GM12875 (cell line): ENCODE data around the gene SGMS2.

Source experiments
- H3K4me3 ChIP-seq: one replicate; pipeline ENCODE4 v1.5.1; 2011; ENCODE audit warnings: low read depth, low read length, control low read depth
- TF ChIP-seq, protein P1 (sequence below): IDR thresholded peaks from 2 replicates; pipeline ENCODE4 v1.5.1; 2011; ENCODE audit warnings: low read depth, mild to moderate bottlenecking, control low read depth, inconsistent platforms, low read length, moderate library complexity, borderline replicate concordance; ENCODE audit not compliant: insufficient read depth

SGMS2 gene

DNA sequence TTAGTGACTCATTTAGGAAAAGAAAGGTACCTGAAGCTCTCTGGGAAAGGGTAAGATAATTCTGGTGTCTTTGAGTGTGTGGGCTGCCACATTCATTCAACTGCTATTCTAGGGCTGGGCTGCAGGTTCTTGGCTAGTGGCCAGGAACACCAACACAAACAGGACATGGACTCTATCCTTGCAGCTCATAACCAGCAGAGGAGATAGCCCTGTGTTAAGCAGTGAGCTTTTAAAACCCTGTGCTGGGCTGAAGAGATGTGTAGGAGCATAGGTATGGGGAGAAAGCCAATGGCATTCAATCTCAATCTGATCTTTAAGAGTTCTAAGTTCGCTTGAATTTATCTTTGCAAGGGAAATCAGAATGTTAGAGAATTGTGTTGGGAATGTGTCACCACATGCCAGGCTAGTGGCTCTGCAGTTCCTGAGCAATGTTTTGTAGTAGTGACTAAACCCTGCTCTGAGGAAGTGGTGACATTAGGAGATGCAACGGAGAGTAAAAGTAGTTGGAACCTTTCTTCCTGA, 39.2 kb downstream of the SGMS2 start:
- TF ChIP-seq, protein P1, sequence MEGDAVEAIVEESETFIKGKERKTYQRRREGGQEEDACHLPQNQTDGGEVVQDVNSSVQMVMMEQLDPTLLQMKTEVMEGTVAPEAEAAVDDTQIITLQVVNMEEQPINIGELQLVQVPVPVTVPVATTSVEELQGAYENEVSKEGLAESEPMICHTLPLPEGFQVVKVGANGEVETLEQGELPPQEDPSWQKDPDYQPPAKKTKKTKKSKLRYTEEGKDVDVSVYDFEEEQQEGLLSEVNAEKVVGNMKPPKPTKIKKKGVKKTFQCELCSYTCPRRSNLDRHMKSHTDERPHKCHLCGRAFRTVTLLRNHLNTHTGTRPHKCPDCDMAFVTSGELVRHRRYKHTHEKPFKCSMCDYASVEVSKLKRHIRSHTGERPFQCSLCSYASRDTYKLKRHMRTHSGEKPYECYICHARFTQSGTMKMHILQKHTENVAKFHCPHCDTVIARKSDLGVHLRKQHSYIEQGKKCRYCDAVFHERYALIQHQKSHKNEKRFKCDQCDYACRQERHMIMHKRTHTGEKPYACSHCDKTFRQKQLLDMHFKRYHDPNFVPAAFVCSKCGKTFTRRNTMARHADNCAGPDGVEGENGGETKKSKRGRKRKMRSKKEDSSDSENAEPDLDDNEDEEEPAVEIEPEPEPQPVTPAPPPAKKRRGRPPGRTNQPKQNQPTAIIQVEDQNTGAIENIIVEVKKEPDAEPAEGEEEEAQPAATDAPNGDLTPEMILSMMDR, result no peak

DNA sequence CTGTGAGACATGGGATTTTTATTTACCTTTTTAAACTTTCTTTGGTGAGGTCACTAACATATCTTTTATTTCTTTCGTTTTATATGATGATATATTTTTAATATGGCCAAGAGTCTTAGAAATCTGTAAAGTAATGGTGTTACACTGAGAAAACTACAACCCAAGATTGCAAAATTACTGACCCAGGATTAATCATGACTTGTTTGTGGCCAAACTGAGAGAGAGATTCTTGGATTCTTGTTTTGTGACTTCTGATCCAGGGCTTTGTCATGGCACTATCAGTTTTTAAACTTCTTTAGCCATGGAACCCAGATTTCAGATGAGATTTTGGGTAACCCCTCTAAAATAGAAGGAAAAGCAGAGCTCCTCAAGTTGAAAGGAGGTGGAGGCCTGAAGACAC, 42.0 kb downstream of the SGMS2 start:
- TF ChIP-seq, protein P1, result no peak

More for the DNA sequence above, 39.2 kb downstream of the SGMS2 start:
- no peak overlapping the region for H3K4me3 ChIP-seq

DNA sequence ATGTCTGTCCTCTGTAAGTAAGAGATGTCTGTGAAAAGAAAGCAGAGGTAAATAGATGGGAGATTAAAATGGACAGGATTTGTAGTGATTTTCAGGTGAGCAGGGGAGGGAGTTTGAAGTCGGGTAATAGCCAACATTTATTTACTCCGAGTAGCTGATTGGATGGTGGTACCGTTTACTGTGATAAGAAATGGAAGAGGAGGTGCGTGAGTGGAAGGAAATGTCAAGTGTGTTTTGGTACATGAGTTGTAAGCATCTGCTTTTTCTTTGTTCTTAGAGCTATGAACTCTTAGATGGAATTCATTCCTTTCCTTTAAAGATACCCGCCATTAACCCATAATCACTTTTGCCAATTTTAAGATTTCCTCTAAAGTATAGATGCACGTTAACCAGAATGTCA, 45.5 kb downstream of the SGMS2 start:
- no peak overlapping the region for H3K4me3 ChIP-seq
- TF ChIP-seq, protein P1, result no peak

More for the DNA sequence above, 42.0 kb downstream of the SGMS2 start:
- no peak overlapping the region for H3K4me3 ChIP-seq

DNA sequence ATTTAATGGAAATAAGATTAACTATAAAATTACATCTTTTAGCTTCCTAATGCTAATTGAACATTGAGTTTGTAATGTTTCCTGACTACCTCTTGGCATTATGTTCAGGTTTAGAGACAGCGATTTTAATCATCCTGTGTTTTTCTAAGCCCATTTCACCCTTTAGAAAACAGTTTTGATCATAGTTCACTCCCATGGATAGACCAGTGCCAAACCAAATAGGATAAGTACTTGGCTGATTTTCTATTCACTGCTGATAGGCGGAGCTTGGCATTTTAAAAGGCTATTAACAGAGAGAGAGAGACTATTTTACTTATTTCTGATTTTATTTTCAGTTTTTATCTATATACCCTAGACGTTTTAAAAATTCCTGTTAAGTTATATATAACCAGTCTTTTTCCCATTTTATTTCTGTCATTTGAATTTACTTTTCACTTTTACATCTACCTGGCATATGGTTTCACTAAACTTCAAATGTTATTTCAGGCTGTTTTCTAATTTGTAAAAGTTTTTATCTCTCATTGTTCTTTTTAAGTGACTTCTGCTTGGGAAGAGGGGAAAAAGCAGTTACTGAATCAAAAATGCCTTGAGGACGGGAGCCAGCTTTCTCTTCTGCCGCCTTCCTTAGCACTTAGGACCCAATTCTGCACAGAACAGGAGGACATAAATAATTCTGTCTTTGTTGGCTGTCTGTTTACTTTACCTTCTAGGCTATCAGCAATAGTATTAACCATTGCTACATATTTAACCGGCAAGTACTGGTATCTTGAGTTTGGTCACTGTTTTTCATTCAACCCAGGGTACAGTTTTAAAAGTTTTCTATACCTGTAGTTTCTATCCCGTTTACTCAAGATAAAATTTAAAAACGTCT, 46.4 kb downstream of the SGMS2 start:
- TF ChIP-seq, protein P1, result no peak
- no peak overlapping the region for H3K4me3 ChIP-seq

DNA sequence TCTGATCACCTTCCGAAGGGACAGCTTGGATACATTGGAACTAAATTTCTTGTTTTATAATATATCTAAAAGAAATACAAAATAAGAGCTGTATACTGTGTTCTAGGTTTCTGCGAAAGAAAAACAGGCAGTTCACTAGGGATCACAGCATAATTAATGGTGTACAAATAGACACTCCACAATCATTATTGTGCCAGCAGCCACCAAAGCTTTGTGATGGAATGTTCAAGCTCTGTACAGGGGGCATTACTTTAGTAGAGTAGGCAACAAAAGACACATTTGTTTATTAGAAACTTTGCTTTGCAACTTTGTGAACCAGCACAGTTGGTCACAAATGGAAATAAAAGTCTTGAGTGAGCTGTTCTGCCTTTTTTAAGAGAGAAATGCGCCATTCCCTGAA, 49.3 kb downstream of the SGMS2 start:
- TF ChIP-seq, protein P1, result no peak
- H3K4me3 ChIP-seq, result no peak overlapping the region

DNA sequence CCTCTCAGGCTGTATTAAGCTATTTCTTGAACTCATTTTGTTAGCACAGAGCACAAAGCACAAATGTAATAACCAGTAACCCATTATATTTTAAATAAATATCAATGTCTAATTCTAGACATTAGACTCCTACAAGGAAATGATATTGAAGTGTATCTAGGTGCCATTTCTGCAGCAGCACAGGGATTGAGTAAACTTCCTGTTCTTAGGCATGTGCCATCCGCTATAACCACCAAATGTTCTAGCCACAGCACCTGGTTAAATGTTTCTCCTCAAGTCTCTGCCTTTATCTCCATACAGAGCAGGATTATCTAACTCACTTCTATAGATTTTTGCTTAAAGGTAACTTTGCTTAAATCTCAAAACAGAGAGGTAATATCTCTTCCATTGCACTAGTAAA, 51.4 kb downstream of the SGMS2 start:
- no peak overlapping the region for H3K4me3 ChIP-seq
- TF ChIP-seq, protein P1, result no peak

DNA sequence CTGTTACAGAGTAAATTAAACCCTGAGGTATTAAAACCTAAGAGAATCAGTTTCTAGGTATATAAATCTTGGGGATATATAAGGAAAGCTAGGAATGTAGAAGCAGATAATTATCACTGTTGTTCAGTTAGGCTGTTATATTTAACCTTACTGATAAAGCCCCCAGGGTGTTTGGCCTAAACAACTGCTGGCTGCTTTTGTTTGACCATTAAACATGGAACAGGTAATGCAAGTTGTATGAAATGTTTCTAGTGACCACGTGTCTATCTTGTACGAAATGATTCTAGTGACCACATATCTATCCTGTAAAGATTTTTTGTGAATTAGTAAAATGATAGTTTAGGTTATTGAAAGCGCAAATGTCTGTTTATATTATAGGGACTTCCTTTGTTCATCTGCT, 52.6 kb downstream of the SGMS2 start:
- TF ChIP-seq, protein P1, result no peak
- H3K4me3 ChIP-seq, result no peak overlapping the region
